Mammary microvascular endothelial cell (primary cell): ENCODE results near the gene OPRD1. TPM values are rescaled to one million over a fixed set of nuclear protein-coding genes. Genes with fewer than 3 reads are reported as not detected.

Experiments used
- total RNA-seq: library from RNA; depleted of rRNA; stranded (reverse); fragments of >200 nt; gene quantifications from 2 replicates; pipeline ENCODE4 v1.2.3, GENCODE V29; 2015

Gene OPRD1
- not detected in 2 replicates for total RNA-seq

GRCh38 chr1:28811766-28812668, at the start of gene OPRD1:
Gene OPRD1 (plus strand): TSS chr1:28812170. CDS start chr1:28812384, 214 bp downstream.

GRCh38 chr1:28914228-28915030, 102.5 kb downstream of the OPRD1 start, which contains the start of gene EPB41:
Gene EPB41 (plus strand): TSS chr1:28914569. CDS start chr1:28987438, 72,869 bp downstream.

Other genes starting within 250 kb of the OPRD1 start
- 1.4 and 2.1 TPM in 2 replicates for gene RAB42, start 219.9 kb upstream of the OPRD1 start, total RNA-seq
- gene TAF12, start 169.1 kb upstream of the OPRD1 start, total RNA-seq: 15.1 and 17.6 TPM in 2 replicates
- not detected in 2 replicates for gene RNU11, start 163.6 kb upstream of the OPRD1 start, total RNA-seq
- 7.7 and 8.0 TPM in 2 replicates for gene GMEB1, start 143.4 kb upstream of the OPRD1 start, total RNA-seq
- gene YTHDF2, start 75.2 kb upstream of the OPRD1 start, total RNA-seq: 63.7 and 72.8 TPM in 2 replicates
- gene EPB41, start 102.4 kb downstream of the OPRD1 start, total RNA-seq: 13.3 and 13.4 TPM in 2 replicates